H9 (cell line): ENCODE results near the gene PIGM. TPM values are rescaled to one million over a fixed set of nuclear protein-coding genes. Genes with fewer than 3 reads are reported as not detected.

Source experiments
- DNase-seq: peaks from one replicate; pipeline ENCODE4 v3.0.0-alpha.2; 2017
- H2AFZ ChIP-seq: one replicate; pipeline ENCODE4 v1.6.1; 2013; ENCODE audit warnings: mild to moderate bottlenecking, low read length, control low read depth, moderate library complexity
- H2AK5ac ChIP-seq: 2 replicates; pipeline ENCODE4 v1.6.1; 2013; ENCODE audit warnings: low read length, control low read depth, mixed read lengths; ENCODE audit not compliant: insufficient read length
- H2BK120ac ChIP-seq: one replicate; pipeline ENCODE4 v1.6.1; 2013; ENCODE audit warnings: low read depth, mild to moderate bottlenecking, low read length, control low read depth, inconsistent platforms; ENCODE audit not compliant: poor library complexity, severe bottlenecking
- H2BK12ac ChIP-seq: 2 replicates; pipeline ENCODE4 v1.6.1; 2013; ENCODE audit warnings: low read length, control low read depth, mixed read lengths, low read depth; ENCODE audit not compliant: insufficient read length
- H2BK15ac ChIP-seq: 2 replicates; pipeline ENCODE4 v1.6.1; 2013; ENCODE audit warnings: low read depth, low read length, control low read depth
- H2BK20ac ChIP-seq: one replicate; pipeline ENCODE4 v1.6.1; 2013; ENCODE audit warnings: low read depth, mild to moderate bottlenecking, low read length, control low read depth, inconsistent platforms; ENCODE audit not compliant: poor library complexity, severe bottlenecking
- H2BK5ac ChIP-seq: 2 replicates; pipeline ENCODE4 v1.6.1; 2013; ENCODE audit warnings: low read length, control low read depth, mixed read lengths; ENCODE audit not compliant: insufficient read length
- H3K14ac ChIP-seq: 2 replicates; pipeline ENCODE4 v1.6.1; 2013; ENCODE audit warnings: low read length, control low read depth; ENCODE audit not compliant: insufficient read depth
- H3K18ac ChIP-seq: 2 replicates; pipeline ENCODE4 v1.6.1; 2013; ENCODE audit warnings: low read depth, mild to moderate bottlenecking, mixed read lengths, low read length, control low read depth; ENCODE audit not compliant: insufficient read length
- H3K23ac ChIP-seq: 2 replicates; pipeline ENCODE4 v1.6.1; 2013; ENCODE audit warnings: low read length, control low read depth, mixed read lengths, low read depth; ENCODE audit not compliant: insufficient read length
- H3K23me2 ChIP-seq: 2 replicates; pipeline ENCODE4 v1.6.1; 2013; ENCODE audit warnings: low read depth, mild to moderate bottlenecking, mixed read lengths, low read length, control low read depth; ENCODE audit not compliant: insufficient read length, poor library complexity, severe bottlenecking
- H3K27ac ChIP-seq: 2 replicates; pipeline ENCODE4 v1.5.1; 2013; ENCODE audit warnings: low read length, control low read depth, mixed read lengths, low read depth; ENCODE audit not compliant: insufficient read length
- H3K27me3 ChIP-seq: 2 replicates; pipeline ENCODE4 v1.6.1; 2013; ENCODE audit warnings: low read length, control low read depth, inconsistent platforms; ENCODE audit not compliant: insufficient read depth
- H3K4ac ChIP-seq: 2 replicates; pipeline ENCODE4 v1.6.1; 2013; ENCODE audit warnings: low read depth, mild to moderate bottlenecking, control low read depth, inconsistent platforms, low read length, moderate library complexity
- H3K4me1 ChIP-seq: 2 replicates; pipeline ENCODE4 v1.6.1; 2013; ENCODE audit warnings: low read length, control low read depth, inconsistent platforms; ENCODE audit not compliant: insufficient read depth
- H3K4me2 ChIP-seq: 2 replicates; pipeline ENCODE4 v1.6.1; 2013; ENCODE audit warnings: low read length, control low read depth, mixed read lengths; ENCODE audit not compliant: insufficient read length, insufficient read depth
- H3K56ac ChIP-seq: 2 replicates; pipeline ENCODE4 v1.6.1; 2013; ENCODE audit warnings: low read depth, mild to moderate bottlenecking, mixed read lengths, low read length, control low read depth; ENCODE audit not compliant: insufficient read length
- H3K79me1 ChIP-seq: 2 replicates; pipeline ENCODE4 v1.6.1; 2013; ENCODE audit warnings: low read depth, mild to moderate bottlenecking, moderate library complexity, low read length, control low read depth, inconsistent platforms; ENCODE audit not compliant: insufficient read depth, poor library complexity, severe bottlenecking
- H3K79me2 ChIP-seq: 2 replicates; pipeline ENCODE4 v1.6.1; 2013; ENCODE audit warnings: low read length, control low read depth, inconsistent platforms; ENCODE audit not compliant: insufficient read depth
- H3K9ac ChIP-seq: 2 replicates; pipeline ENCODE4 v1.6.1; 2013; ENCODE audit warnings: low read length, control low read depth, mixed read lengths; ENCODE audit not compliant: insufficient read length; ENCODE audit errors: extremely low read depth
- H3K9me3 ChIP-seq: one replicate; pipeline ENCODE4 v1.6.1; 2013; ENCODE audit warnings: low read depth, low read length, inconsistent platforms; ENCODE audit not compliant: control insufficient read depth
- H3T11ph ChIP-seq: one replicate; pipeline ENCODE4 v1.6.1; 2013; ENCODE audit warnings: mild to moderate bottlenecking, low read length, control low read depth, inconsistent platforms
- H4K20me1 ChIP-seq: one replicate; pipeline ENCODE4 v1.6.1; 2013; ENCODE audit not compliant: control insufficient read depth, insufficient read length, insufficient read depth
- H4K5ac ChIP-seq: 2 replicates; pipeline ENCODE4 v1.6.1; 2013; ENCODE audit warnings: low read depth, mild to moderate bottlenecking, mixed read lengths, low read length, control low read depth; ENCODE audit not compliant: insufficient read length
- H4K8ac ChIP-seq: replicated peaks from 2 replicates; pipeline ENCODE4 v1.6.1; 2013; ENCODE audit warnings: low read length, control low read depth, mixed read lengths, low read depth; ENCODE audit not compliant: insufficient read length
- H4K91ac ChIP-seq: 2 replicates; pipeline ENCODE4 v1.6.1; 2013; ENCODE audit warnings: low read depth, mild to moderate bottlenecking, moderate library complexity, mixed read lengths, low read length, control low read depth; ENCODE audit not compliant: insufficient read length
- H3K27ac Mint-ChIP-seq, 3 experiments: 2 replicates in 2 of 3; 3 replicates in 1 of 3; pipeline ENCODE4 v1.8.0; 2020 to 2021; ENCODE audit warnings: mixed read lengths in 3 of 3, mild to moderate bottlenecking in 1 of 3, moderate library complexity in 1 of 3
- H3K27me3 Mint-ChIP-seq: 2 replicates; pipeline ENCODE4 v1.8.0; 2021; ENCODE audit warnings: low read depth, mild to moderate bottlenecking, moderate library complexity, mixed read lengths
- H3K36me3 Mint-ChIP-seq, 3 experiments: 2 replicates in 2 of 3; 3 replicates in 1 of 3; pipeline ENCODE4 v1.8.0; 2020 to 2021; ENCODE audit warnings: low read depth in 3 of 3, mixed read lengths in 3 of 3; ENCODE audit not compliant: insufficient read depth in 1 of 3
- H3K4me1 Mint-ChIP-seq, 2 experiments: 2 replicates each; pipeline ENCODE4 v1.8.0; 2020; ENCODE audit warnings: mixed read lengths in 2 of 2
- H3K4me3 Mint-ChIP-seq, 2 experiments: 2 replicates in 1 of 2; 3 replicates in 1 of 2; pipeline ENCODE4 v1.8.0; 2020 to 2021; ENCODE audit warnings: mild to moderate bottlenecking in 2 of 2, mixed read lengths in 2 of 2, moderate library complexity in 1 of 2
- H3K9me3 Mint-ChIP-seq, 2 experiments: 2 replicates in 1 of 2; 3 replicates in 1 of 2; pipeline ENCODE4 v1.8.0; 2020; ENCODE audit warnings: mild to moderate bottlenecking in 2 of 2, mixed read lengths in 2 of 2, moderate library complexity in 1 of 2
- WGBS: extraction: QIAGEN DNeasy Blood & Tissue Kit; methylation state at CpG from one replicate; pipeline ENCODE4 v1.1.7; 2013; ENCODE audit warnings: missing lambda C conversion rate, low lambda C conversion rate, mixed read lengths; ENCODE audit not compliant: insufficient read length; ENCODE audit errors: extremely low coverage; 5-methylcytosine and 5-hydroxymethylcytosine counted together
- total RNA-seq: library from RNA; stranded (reverse); gene quantifications from 2 replicates; pipeline ENCODE4 v1.2.1, GENCODE V29; 2021
- TF ChIP-seq, protein P1 (sequence below): fragments of 200-600 bp; sonication (generic); conservative IDR thresholded peaks from 3 replicates; pipeline ENCODE4 v1.8.0; 2021; ENCODE audit warnings: antibody characterized with exemption, mild to moderate bottlenecking

The PIGM gene
- total RNA-seq, 1 experiment from 2014 or later: 5.9 TPM

DNA sequence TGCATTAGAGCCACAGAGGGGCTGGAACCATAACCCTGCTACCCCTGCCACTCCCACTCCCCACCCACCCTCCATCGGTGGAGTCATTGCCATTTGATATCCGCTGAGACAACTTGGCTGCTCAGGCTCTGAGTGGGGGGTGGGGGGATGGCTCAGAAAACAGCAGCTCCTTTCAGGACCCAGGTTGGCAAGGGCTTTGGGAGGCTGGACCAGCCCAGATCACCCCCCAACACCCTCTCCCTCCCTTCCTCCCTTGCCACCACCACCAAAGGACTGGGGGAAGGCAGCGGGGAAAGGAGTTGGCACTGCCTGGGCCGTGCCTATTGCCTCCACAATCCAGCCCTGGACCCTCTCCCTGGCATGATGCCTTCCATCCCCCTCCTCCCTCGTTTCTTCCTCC lies 36.4 kb upstream of the PIGM start:
- no CpG with 5 or more reads among the region's 5 CpGs for WGBS
- Mint-ChIP-seq H3K4me3 (no peak overlapping the region; a peak in 1 of 5 replicates), H3K9me3 (no peaks in the 10 kb centered on the region), H3K36me3 (no peaks in the 10 kb centered on the region), H3K4me1 (peaks cover 31 to 33% of the 10 kb centered on the region in 2 experiments), H3K27me3 (peaks cover 69% of the 10 kb centered on the region), H3K27ac (no peak overlapping the region)
- H2BK12ac ChIP-seq: no peak overlapping the region
- H4K91ac ChIP-seq: no peak overlapping the region
- H2BK5ac ChIP-seq: no peak overlapping the region
- no peaks in the 10 kb centered on the region for H3K79me1 ChIP-seq
- H2AFZ ChIP-seq: no peak overlapping the region
- H3K27me3 ChIP-seq: peaks cover 4% of the 10 kb centered on the region; the same call in 1 of the 2 replicates
- no peak overlapping the region for H2AK5ac ChIP-seq
- no peak overlapping the region for H3K4me2 ChIP-seq
- no peak overlapping the region for H3K27ac ChIP-seq
- DNase-seq: no peak
- no peaks in the 10 kb centered on the region for H3K9me3 ChIP-seq
- peaks cover 6% of the 10 kb centered on the region; the same call in 1 of the 2 replicates for H3K4me1 ChIP-seq
- H3K56ac ChIP-seq: no peak overlapping the region
- H4K20me1 ChIP-seq: no peaks in the 10 kb centered on the region
- no peak overlapping the region for H3K23ac ChIP-seq
- no peak overlapping the region for H2BK15ac ChIP-seq
- no peaks in the 10 kb centered on the region for H3K79me2 ChIP-seq
- H3K18ac ChIP-seq: no peak overlapping the region
- no peak overlapping the region for H2BK20ac ChIP-seq
- no peak overlapping the region for H2BK120ac ChIP-seq
- H3K4ac ChIP-seq: no peak overlapping the region
- H3T11ph ChIP-seq: no peak overlapping the region
- H3K14ac ChIP-seq: no peak overlapping the region
- no peak overlapping the region for H4K5ac ChIP-seq
- TF ChIP-seq, protein P1, sequence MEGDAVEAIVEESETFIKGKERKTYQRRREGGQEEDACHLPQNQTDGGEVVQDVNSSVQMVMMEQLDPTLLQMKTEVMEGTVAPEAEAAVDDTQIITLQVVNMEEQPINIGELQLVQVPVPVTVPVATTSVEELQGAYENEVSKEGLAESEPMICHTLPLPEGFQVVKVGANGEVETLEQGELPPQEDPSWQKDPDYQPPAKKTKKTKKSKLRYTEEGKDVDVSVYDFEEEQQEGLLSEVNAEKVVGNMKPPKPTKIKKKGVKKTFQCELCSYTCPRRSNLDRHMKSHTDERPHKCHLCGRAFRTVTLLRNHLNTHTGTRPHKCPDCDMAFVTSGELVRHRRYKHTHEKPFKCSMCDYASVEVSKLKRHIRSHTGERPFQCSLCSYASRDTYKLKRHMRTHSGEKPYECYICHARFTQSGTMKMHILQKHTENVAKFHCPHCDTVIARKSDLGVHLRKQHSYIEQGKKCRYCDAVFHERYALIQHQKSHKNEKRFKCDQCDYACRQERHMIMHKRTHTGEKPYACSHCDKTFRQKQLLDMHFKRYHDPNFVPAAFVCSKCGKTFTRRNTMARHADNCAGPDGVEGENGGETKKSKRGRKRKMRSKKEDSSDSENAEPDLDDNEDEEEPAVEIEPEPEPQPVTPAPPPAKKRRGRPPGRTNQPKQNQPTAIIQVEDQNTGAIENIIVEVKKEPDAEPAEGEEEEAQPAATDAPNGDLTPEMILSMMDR: no peak
- no peak overlapping the region for H3K9ac ChIP-seq
- peaks cover 5% of the 10 kb centered on the region for H3K23me2 ChIP-seq
- no peak overlapping the region for H4K8ac ChIP-seq
